HG02763 (cell line): ENCODE data around the gene MS4A4E.
"Not testable (repeated sequence)": the region's sequence is repeated elsewhere in the genome, so short reads cannot be mapped to it uniquely, and the experiment has no call there.

Experiments
- ATAC-seq: cut with Tn5 transposase; IDR thresholded peaks from one replicate; pipeline ENCODE4 v1.9.1; 2021; ENCODE audit warnings: mild to moderate bottlenecking, moderate library complexity; ENCODE audit not compliant: unreplicated experiment

The MS4A4E gene

DNA sequence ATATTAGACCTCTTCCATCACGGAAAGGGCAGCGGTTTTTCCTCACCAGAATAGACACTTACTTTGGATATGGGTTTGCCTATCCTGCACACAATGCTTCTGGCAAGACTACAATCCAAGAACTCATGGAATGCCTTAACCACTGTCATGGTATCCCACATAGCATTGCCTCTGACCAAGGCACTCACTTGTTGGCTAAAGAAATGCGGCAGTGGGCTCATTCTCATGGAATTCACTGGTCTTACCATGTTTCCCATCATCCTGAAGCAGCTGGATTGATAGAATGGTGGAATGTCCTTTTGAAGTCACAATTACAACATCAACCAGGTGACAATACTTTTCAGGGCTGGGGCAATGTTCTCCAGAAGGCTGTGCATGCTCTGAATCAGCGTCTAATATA is 20.8 kb downstream of the MS4A4E start:
- ATAC-seq: no peak

DNA sequence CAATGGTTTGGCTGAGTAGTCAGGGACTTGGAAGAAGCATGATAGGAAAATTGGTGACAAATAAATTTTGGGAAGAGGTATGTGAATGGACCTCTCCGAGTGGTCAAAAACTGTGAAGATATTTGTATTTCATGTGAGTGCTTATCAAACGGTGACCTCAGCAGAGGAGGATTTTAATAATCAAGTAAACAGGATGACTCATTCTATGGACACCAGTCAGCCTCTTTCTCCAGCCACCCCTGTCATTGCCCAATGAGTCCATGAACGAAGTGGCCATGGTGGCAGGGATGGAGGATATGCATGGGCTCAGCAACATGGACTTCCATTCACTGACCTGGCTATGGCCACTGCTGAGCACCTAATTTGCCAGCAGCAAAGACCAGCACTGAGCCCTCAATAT is 21.2 kb downstream of the MS4A4E start:
- ATAC-seq: no peak

DNA sequence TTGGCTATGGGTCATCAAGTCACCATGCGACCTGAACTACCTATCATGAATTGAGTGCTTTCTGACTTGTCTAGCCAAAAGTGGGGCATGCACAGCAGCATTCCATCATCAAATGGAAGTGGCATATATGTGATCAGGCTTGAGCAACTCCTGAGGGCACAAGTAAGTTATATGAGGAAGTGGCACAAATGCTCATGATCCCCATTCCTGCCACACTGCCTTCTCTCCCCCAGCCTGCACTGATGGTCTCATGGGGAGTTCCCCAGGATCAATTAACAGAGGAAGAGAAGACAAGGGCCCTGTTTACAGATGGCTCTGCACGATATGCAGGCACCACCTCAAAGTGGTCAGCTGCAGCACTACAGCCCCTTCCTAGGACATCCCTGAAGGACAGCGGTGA is 21.8 kb downstream of the MS4A4E start:
- no peak for ATAC-seq

DNA sequence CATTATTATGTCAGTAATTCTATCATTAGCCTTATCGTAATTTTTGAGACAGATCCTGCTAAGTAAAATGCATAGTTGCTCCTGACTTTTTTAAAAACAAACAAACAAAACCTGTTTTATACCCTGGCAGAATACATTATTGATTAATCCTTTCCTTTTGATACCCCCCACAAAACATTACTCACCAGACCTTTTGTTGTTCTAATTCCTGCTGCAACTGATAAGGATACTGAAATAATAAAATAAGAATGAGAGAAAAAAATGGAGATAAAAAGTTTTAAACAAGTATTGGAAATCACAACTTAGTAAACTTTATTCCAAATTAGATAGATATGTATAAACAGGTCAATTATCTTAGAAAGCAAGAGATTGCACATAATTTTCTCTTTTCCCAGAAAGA is 28.6 kb downstream of the MS4A4E start:
- ATAC-seq: no peak

DNA sequence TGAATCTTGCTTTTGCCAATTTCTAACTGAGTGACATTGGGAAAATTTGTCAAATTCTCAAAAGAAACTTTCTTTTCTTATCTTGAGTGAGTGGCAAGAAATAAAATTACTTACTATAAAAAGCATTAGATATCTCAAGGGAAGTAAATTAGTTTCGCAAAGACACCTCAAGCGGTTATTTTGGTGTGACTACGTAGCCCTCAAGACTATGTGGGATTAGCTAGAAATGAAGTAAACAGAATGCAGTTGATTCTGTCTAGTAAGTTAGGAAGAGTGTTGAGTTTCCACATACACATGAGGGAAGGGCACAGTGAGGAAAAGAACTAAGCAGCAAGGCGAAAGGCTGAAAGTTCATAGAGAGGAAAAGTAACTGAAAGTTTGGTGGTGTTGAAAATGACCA is 31.7 kb downstream of the MS4A4E start:
- no peak for ATAC-seq

DNA sequence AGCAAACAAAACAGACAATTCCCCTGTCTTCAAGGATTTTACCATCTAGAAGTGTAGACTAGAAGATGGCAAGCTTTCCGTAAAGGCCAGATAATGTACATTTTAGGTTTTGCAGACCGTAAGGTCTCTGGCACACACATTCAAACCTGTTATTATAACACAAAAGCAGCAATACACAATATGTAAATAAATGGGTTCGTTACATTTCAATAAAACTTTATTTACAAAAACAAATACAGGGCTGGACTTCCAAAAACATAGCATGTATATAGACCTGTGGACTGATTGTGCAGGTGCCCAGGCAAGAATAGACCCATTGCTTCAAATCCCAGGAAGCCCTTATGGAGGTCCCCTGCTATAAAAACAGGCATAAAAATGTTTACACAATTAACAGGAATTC is 33.0 kb downstream of the MS4A4E start:
- ATAC-seq: no peak

DNA sequence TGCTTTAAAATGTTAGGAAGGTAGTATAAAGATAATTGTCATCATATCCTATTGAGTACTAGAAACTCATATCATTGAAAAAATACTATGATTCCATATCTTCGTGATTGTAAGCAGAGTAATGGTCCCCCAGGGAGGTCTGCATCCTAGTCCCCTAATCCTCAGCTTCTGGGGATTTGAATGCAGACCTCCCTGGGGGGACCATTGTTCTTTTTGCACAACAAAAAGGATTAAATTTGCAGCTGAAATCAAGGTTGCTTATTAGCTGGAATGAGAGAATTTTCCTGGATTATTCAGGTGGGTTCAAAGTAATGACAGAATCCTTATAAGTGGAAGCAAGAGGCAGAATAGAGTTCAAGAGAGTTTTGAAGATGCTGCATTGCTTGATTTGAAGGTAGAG is 34.0 kb downstream of the MS4A4E start:
- no peak for ATAC-seq

DNA sequence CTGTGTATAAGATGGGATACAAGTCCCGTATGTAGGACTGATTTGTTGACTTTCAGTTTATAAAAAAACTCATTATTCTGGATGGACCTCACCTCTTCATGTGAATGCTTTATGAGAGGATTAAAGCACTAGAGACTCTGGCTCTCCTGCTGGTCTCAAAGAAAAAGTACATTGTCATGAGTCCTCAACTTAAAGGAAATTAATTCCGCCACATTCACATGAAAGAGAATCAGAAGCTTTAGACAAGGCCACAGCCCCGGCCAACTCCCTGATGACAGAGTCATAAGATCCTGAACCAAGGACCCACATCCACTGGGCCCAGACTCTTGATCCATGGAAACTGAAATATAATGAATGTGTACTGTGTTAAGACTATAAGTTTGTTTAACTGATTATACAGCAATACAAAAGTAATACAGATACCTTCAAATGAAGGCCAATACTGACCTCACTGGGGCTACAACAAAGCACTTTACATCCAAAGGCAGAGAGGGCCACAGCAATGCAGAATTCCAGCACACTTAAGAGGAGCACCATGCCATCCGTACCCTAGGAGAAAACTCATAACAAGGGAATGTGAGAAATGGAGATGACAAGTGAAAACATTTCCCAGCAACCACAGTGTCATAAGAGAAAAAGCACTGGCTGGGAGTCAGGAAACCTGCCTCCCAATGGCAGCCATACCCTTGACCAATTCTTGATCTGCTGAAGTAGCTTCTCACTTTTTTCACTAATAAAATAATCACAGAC is 34.6 kb downstream of the MS4A4E start:
- no peak for ATAC-seq

DNA sequence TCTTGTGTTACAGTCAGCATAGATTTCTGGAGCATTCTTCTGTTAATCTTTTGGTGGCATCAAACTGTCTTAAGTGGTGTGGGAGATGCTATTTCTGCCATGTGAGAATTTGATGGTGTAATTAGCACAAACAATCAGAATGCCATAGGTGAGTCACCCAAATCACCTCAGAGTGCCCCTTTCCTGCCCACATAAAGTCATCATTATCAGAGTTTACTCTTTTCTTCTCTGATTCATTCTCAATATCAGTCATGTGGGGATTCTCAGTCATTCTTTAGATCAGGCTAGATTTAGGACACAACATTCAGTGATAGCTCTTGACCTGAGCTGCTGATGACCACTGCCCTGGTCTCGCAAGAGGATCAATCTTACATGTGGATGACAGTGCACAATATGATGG is 36.3 kb downstream of the MS4A4E start:
- no peak for ATAC-seq

DNA sequence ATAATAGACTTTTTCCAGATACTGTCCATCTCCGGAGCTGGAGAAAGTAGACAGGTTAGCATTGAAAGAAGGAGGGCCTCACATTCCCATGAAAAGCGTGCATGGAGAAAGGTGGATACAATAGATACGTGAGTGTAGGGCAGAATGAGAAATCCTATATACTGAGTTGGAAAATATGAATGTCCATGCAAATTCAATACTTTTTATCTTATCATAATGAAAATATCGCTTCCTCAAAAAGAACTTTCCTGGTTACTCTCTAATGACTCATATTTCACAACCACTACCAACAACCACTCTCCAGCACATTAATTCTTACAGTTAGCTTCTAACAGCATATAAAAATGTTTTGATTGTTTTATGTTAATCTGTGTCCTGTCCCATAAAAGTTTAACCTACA is 38.0 kb downstream of the MS4A4E start:
- ATAC-seq: no peak

DNA sequence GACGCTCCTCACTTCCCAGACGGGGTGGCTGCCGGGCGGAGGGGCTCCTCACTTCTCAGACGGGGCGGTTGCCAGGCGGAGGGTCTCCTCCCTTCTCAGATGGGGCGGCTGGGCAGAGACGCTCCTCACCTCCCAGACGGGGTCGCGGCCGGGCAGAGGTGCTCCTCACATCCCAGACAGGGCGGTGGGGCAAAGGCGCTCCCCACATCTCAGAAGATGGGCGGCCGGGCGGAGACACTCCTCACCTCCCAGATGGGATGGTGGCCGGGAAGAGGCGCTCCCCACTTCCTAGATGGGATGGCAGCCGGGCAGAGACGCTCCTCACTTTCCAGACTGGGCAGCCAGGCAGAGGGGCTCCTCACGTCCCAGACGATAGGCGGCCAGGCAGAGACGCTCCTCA is 41.6 kb downstream of the MS4A4E start:
- ATAC-seq: not testable (repeated sequence)

DNA sequence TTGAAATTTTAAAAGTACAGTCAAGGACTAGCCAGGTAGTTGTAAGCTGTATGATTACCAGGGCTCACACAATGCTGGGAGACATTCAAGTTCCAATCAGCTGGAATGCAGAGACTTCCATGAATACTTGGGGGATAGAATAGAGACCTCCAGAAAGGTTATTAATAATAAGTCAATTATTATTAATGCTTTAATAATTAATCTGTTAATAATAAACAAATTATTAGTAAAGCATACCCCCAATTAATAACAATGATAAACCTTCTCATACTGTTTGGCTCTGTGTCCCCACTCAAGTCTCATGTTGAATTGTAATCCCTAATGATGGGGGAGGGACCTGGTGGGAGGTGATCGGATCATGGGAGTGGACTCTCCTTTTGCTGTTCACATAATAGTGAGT is 45.5 kb downstream of the MS4A4E start:
- no peak for ATAC-seq

DNA sequence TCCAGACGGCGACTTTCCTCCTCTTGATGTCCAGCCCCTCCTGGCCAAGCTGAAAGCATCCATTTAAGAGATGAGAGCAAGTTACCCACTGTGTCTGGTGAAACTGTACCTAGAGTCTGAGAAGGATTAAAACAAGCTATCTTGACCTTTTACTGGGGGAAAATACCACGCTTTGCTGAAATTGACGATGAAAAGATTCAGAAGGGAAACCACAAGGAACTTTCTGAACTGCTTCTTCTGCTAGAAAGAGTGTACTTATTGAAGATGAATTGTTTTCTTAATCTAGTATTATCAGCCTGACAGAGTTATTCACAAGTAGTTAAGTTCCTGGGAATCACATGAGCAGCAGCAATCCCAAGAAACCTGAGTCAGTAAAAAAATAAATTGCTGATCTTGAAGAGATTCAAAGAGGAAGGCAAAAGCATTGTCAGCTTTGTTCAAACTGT is 47.0 kb downstream of the MS4A4E start:
- ATAC-seq: no peak

DNA sequence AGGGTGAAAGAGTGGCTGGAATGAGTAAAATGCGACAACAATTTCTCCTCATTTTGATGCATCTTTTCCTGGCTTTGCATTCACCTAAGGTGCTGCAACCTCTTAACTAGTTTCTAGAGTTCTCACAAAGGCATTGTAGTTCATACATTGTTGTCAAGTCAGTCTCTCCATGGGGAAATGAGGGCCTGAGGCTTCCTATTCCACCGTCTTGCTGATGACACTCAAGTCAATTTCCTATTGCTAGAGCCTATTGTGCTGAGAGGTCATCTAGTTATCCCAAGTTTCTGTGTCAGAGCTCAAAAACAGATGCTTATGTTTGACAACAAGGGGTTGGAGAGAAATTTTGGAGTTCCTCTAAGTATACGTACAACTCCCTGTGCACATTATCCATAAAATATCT is 48.4 kb downstream of the MS4A4E start:
- ATAC-seq: no peak

DNA sequence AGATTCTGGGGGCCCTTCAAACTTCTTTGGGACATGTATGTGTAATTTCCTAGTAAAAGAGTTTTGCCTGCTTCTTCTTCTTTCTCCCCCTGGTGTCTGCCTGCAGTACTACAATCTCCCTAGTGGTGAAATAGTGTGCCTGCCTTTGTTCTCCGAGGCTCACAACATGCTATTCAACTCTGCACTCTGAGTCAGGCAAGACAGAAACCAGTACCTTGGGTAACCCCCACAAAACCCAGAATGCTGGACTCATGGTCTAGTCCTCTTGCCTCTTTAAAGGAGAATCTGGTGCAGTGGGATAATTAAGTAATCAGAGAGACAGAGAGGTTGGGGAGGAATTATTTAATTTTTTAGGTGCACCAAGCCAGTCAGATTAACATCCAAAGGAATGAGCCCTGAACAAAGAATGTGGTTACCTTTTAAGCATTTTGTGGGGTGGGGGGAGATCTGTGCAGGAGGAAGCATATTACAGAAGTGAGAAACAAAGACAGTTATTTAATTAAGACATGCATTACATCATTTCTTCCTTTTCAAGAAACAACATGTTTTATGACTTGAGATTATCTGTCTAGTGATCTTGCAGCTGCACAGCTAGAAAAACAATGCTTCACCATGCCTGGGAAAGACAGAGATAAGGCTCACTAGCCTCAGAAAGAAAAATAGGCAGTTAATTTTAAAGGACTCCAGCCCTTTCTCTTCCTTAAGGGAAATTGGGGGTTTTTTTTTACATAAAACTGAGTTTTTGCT is 49.1 kb downstream of the MS4A4E start:
- no peak for ATAC-seq

DNA sequence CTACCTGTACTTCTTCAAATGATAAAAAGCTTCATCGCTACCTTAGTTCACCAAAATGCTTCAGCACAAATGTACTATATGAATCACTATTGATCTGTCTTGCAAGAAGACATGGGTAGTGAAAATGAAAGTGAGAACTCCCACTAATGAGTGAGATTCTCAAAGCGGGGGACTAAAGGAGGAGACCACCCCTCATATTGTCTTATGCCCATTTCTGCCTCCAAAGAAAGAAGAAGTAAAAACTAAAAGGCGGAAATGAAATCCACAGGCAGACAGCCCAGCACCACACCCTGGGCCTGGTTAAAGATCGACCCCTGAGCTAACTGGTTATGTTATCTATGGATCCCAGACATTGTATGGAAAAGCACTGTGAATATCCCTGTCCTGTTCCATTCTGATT is 50.4 kb downstream of the MS4A4E start:
- not testable (repeated sequence) for ATAC-seq

DNA sequence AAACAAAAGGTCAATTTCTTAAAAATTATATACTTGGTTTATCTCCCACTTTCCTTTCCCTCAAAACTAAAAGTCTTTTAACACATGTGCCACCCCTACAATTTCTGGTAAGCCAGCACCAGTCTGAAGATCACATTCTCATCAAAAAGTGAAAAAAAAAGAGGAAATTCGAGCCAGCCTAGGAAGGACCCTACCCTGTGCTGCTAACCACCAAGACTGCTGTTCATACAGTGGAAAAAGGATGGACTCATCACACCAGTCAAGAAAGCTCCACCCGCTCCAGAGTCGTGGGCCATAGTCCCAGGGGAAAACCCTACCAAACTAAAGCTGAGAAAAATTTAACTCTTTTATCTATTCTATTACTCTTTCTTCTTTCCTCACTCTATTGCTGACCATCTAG is 54.5 kb downstream of the MS4A4E start:
- not testable (repeated sequence) for ATAC-seq

DNA sequence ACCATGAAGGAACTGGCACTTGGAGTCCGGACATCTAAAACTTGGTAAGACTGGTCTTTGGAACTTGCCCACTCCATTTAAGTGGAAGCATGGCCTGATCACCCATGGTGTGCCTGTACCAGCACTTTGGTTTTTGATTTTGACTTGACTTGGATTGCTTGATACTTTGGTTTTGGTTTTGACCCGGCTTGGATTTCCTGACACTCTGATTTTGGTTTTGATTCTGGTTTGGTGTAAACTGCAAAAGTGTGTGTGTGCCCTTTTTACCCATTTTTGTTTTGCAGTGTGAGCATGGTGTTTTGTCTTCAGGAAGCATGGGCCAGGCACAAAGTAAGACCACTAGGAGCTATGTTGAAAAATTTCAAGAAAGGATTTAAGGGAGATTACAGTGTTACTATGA is 56.8 kb downstream of the MS4A4E start:
- ATAC-seq: not testable (repeated sequence)

DNA sequence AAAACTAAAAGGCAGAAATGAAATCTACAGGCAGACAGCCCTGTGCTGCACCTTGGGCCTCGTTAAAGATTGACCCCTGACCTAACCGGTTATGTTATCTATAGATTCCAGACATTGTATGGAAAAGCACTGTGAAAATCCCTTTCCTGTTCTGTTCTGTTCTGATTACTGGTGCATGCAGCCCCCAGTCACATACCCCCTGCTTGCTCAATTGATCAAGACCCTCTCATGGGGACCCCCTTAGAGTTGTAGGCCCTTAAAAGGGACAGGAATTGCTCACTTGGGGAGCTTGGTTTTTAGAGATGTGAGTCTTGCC is 57.5 kb downstream of the MS4A4E start:
- not testable (repeated sequence) for ATAC-seq

DNA sequence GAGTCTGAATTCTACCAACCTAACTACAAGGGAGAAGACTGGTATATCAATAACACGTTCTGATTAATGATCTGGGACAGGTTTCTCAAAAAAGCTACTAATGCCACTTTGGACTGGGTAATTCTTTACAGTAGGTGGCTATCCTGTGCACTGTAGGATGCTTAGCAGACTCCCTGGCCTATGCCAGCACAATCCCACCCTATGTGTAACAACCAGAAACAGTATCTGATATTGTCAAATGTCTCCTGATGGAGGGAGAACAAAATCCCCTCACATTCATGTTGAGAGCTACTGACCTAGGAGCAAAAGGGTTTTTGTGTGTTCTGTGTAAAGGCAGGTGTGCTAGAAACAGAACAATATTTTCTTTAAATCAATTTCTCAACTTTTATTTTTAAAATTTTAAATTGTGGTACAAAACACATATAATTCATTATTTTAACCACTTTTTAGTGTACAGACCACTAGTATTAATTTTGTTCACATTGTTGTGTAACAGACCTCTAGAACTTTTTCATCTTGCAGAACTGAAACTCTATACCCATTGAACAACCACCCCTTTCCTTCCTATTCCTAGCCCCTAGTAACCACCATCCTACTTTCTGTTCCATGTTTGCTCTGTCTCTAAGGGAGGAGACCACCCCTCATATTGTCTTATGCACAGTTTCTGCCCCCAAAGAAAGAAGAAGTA is 58.0 kb downstream of the MS4A4E start:
- ATAC-seq: no peak

DNA sequence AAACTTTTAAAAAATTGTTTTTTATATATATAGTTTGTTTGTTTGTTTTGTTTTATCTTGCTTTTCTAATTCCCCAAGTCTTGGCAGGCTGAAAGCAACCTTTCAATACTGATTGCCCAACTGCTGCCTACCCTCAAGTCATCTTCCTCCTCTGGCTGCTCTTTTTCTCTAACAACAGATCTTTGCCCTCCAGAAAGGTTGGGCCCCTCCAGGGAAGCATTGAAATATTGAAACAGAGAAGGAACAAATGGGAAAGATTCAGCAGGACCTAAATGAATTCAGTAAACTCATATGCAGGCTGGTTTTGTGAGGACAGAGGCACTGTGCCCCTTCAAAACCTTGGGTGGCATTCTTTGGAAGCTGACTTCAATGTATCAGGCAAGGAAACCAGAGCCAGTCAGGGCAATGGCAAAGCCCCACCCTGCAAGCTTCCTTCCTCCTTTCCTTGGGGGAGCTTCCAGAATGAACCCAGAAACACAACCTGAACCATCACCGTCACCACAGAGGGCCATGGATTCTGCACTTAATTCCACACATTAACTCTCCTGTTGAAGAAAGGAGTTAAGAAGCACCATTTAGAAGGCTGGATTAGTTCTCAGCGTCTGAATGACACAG is 59.2 kb downstream of the MS4A4E start:
- no peak for ATAC-seq
